GM19463 (cell line): ENCODE results near the gene C16orf87.
"Not testable (repeated sequence)": the region's sequence is repeated elsewhere in the genome, so short reads cannot be mapped to it uniquely, and the experiment has no call there.

Experiments used
- ATAC-seq: cut with Tn5 transposase; IDR thresholded peaks from one replicate; pipeline ENCODE4 v1.9.1; 2021; ENCODE audit warnings: mild to moderate bottlenecking, moderate library complexity; ENCODE audit not compliant: unreplicated experiment

C16orf87 gene

GRCh38 chr16:46830902-46831647 lies at the start of gene C16orf87:
Gene C16orf87 (minus strand): TSS chr16:46831180. CDS start chr16:46831149, 31 bp downstream.
- peak; percentile 93 for ATAC-seq

GRCh38 chr16:46875243-46875642 lies 44.3 kb upstream of the C16orf87 start:
- no peak for ATAC-seq

- no peak for ATAC-seq
These were observed 42.2 kb upstream of the C16orf87 start for GRCh38 chr16:46873201-46873600.

GRCh38 chr16:46871597-46871996 lies 40.6 kb upstream of the C16orf87 start:
- no peak for ATAC-seq

GRCh38 chr16:46868891-46869290 lies 37.9 kb upstream of the C16orf87 start:
- not testable (repeated sequence) for ATAC-seq

- not testable (repeated sequence) for ATAC-seq
These were observed 36.5 kb upstream of the C16orf87 start for GRCh38 chr16:46867486-46867885.

DNA sequence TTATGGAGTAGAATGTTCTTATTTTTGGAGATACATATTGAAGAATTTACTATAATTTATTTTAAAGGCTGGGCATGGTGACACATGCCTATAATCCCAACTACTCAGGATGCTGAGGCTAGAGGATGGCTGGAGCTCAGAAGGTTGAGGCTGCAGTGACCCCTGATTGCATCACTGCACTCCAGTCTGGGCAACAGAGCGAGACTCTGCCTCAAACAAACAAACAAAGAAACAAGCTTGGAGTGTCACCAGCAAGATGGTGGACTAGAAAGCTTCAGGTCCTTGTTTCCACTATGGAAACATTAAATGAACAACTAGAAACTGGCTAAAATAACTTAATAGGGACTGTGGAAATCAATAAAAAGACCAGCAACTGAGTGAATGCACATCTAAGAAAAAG lies 35.3 kb upstream of the C16orf87 start:
- ATAC-seq: no peak

- ATAC-seq: no peak
These were observed 31.8 kb upstream of the C16orf87 start for GRCh38 chr16:46862555-46863447.

- ATAC-seq: no peak
These were observed 28.8 kb upstream of the C16orf87 start for GRCh38 chr16:46859719-46860152.

GRCh38 chr16:46858151-46858550 lies 27.2 kb upstream of the C16orf87 start:
- no peak for ATAC-seq

- ATAC-seq: no peak
These were observed 26.5 kb upstream of the C16orf87 start for GRCh38 chr16:46857368-46857945.

DNA sequence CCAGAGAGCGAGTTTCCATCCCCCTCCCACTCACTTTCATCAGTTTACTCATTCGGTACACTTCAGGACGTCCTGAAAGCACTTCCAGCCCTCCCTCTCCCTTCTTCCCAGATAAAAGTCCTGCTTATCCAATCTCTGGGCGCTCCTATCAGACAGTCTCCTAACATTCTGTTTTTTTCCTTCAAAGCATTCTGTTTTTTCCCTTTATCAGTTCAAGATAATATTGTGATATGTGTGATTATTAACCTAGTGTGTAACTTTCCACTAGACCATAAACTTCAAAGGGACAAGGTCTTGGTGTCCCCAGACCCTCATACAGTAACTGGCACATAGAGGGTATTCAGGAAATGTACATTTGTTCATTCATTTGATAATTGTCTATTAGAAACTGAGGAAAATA lies 24.4 kb upstream of the C16orf87 start:
- ATAC-seq: no peak

- ATAC-seq: no peak
These were observed 23.9 kb upstream of the C16orf87 start for GRCh38 chr16:46854846-46855245.

- no peak for ATAC-seq
These were observed 22.9 kb upstream of the C16orf87 start for GRCh38 chr16:46853713-46854443.

- ATAC-seq: no peak
These were observed 21.1 kb upstream of the C16orf87 start for GRCh38 chr16:46852130-46852529.

DNA sequence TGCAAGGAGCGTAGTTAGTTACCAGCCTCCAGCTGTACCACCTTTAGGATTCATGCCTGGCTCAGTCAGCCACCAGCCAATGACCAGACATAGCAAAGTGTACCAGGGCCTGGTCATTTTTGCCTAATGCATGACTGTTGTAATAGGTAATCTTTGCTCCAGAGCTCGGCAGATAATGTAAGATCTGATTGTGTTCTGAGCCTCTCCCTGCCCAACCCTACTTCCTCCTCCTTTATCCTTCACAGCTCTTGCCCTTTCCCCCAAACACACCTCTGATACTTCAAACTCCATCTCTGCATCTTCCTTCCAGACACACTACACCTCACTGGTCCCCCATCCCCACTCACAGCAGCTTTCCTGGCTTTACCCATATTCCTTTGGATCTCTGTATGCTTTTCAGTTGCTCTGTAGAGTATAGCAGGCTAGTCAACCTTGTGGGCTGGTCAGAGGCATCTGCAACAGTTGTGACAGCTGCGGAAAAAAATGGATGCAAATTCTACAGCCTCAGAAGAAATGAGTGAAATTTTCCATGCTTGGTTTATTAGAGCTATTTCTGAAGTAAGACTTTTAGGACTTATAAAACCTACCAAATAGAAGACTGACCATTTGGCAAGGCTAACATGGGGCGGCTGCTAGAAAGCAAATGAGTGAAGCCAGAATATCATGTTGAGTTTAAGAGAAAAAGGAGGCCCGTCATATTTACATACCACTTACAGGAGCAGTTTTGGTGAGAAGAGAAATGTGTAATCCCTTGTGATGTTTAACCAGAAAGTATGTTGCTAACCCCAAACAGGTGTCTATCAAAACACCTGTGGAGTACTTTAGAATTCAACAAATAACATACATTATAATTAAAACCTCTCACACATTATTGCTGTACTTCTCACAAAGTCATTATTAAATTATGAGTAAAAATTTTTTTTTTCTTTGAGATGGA lies 19.9 kb upstream of the C16orf87 start:
- ATAC-seq: peak; percentile 64

DNA sequence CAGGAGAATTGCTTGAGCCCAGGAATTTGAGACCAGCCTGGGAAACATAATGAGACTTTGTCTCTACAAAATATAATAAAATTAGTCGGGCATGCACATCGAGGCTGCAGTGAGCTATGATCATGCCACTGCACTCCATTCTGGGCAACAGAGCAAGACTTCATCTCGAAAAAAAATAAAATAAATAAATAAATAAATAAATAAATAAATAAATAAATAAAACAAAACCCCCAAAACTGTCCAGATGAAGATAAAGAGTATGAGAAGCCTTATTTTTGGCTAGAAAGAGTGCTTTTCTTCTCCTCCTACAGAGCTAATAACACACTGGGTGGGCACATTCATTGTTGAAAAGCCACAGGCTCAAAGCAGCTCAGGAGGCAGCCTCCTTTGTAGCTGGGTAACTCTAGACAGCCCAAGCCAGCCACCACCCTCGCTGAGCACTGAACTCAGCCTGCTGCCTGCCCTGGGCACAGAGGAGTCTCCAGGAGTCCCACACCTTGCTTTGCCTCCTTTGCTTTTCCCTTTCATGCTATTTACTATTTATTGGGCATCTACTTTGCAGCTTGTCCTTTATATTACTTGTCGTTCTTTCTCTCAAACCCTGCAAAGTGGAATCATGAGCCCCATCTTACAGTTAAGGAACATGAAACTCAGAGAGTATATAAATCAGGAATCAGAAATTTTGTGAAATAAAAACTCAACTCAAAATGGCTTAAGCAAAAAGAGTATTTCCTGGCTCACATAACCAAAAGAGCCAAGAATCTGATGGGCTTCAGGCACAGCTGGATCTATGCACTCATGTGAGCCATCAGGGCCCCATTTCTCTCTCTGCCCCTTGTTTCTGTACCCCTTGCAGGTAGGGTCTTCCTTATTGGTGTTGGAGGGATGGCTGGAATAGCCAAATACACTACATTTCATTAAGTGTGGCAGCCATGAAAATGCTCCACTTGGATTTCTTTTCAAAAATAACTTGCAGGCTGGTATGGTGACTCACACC lies 18.1 kb upstream of the C16orf87 start:
- no peak for ATAC-seq

DNA sequence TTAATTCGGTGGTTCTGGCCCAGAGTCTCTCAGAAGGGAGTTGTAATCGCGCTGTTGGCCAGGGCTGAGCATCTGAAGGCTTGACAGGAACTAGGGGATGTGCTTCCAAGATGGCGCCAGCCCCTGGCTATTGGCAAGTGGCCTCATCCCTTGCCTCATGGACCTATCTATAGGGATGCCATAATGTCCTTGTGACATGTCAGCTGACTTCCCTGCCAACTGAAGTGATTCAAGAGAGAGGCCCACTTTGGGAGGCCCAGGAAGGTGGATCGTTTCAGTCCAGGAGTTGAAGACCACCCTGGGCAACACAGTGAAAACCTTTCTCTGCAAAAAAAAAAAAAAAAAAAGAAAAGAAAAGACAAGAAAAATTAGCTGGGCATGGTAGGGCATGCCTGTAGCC lies 15.0 kb upstream of the C16orf87 start:
- no peak for ATAC-seq

DNA sequence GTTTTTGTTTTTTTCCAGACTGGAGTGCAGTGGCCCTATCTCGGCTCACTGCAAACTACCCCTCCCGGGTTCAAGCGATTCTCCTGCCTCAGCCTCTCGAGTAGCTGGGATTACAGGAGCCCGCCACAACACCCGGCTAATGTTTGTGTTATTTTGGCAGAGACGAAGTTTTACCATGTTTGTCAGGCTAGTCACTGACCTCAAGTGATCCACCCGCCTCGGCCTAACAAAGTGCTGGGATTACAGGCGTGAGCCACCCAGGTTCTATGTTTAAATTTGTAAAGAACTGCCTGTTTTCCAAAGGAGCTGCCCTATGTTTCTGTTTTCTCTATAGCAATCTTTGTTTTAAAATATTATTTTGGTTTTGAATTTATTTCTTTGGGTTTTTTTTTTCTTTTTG lies 13.8 kb upstream of the C16orf87 start:
- no peak for ATAC-seq
